SKM-1 (cell line): Measurements from ENCODE around the gene SLC16A3.
A peak's percentile ranks its signal among the peaks of the same experiment; 100 is the strongest.
"Not testable (repeated sequence)": the region's sequence is repeated elsewhere in the genome, so short reads cannot be mapped to it uniquely, and the experiment has no call there.

Experiments used
- DNase-seq: peaks from one replicate; lab custom pipeline; 2025; ENCODE audit not compliant: unreplicated experiment; lab: John Stamatoyannopoulos, UW

SLC16A3 gene

DNA sequence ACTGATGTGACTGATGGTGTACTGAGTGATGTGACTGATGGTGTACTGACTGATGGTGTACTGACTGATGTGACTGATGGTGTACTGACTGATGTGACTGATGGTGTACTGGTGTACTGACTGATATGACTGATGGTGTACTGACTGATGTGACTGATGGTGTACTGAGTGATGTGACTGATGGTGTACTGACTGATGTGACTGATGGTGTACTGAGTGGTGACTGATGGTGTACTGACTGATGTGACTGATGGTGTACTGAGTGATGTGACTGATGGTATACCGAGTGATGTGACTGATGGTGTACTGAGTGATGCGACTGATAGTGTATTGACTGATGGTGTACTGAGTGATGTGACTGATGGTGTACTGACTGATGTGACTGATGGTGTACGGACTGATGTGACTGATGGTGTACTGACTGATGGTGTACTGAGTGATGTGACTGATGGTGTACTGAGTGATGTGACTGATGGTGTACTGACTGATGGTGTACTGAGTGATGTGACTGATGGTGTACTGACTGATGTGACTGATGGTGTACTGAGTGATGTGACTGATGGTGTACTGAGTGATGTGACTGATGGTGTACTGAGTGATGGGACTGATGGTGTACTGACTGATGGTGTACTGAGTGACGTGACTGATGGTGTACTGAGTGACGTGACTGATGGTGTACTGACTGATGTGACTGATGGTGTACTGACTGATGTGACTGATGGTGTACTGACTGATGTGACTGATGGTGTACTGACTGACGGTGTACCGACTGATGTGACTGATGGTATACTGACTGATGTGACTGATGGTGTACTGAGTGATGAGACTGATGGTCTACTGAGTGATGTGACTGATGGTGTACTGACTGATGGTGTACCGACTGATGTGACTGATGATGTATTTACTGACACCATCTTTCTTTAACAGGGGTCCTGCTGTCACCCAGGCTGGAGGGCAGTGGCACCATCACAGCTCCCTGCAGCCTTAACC is 31.4 kb downstream of the SLC16A3 start:
- not testable (repeated sequence) for DNase-seq

DNA sequence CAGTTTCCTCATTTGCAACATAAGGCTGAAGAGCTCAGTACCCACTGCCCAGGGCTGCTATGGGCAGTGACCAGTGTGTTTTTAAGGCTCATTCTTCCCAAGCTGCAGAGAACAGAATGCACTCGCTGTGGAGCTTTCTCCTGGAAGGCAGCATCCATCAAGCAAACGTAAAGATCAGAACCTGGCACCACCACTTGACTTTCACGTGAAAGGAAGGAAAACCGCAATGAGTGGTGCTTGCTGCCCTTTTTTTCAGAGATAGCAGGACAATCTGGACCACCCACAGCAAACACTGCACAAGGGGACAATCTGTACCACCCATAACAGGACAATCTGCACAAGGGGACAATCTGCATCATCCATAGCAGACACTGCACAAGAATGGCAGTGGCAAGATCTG is 33.5 kb downstream of the SLC16A3 start:
- DNase-seq = no peak

DNA sequence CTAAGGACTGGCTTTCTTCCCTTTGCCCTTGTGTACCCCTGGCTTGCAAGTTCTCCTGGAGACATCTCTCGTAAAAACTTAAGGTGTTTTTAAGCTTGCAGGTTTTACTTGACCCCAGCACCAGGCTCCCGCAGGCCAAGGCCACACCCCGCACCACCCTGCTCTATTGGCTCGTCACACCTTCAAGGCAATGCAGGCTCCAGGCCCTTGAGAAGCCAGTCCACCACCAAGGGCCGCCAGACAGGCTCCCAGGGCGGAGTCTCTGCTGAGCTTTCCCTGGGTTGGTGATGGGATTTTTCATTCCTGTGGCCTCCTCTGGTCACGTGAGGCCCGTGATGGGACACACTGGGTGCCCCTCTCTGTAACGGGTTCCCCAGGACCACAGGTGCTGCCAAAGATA is 34.8 kb downstream of the SLC16A3 start:
- DNase-seq = no peak

DNA sequence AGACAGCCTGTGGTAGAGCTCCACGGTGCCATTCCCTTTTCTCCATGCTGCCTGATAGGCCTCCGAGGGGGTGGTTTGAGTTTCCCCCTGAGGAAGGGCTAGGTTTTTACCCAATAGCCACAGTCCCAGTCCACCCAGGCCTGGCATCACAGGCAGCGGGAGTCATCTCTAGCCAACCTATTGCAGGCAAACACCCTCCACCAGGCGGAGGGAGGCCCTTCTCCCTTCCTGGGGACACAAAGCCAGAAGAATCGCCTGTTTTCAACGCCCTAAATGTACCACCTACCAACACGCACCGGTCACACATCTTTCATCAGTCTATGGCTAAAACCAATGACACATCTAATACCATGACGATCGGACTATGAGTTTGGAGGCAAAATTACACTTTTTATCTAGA is 37.3 kb downstream of the SLC16A3 start:
- DNase-seq = no peak

DNA sequence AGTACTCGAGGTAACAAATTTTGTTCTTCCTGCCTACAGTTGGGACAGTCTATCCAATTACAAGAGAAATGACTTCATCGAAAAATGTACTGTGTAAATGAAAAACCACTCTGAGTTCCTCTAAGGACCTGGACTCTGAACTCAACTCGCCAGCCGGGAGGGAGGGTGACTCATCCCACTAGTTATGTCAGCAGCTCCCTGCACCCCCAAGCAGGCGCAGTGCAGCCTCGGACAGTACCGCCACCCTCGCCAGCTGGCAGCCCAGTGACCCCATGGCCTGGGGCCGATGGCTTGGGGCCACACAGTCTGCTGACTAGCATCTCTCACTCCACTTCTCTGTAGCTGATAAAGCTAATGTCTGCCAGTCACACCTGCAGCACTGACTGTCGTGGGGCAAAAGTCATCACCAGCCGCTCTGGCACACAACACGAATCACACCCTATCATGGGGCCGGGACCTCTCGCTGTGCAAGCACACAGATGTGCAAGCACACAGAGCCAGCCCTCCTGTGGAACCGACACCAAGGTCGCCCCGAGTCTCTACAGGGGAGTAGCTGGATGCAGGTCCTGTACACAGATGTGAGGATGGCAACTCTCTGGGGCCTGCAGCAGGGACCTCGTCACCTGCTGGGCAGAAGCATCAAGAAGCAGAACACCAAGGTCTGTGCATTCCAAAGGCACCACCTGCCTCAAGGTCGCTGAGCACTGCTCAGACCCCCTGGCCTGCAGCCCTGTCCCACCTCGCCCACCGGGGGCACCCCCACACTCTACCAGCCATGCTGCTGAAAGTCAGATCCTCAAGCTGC is 38.9 kb downstream of the SLC16A3 start:
- no peak for DNase-seq

DNA sequence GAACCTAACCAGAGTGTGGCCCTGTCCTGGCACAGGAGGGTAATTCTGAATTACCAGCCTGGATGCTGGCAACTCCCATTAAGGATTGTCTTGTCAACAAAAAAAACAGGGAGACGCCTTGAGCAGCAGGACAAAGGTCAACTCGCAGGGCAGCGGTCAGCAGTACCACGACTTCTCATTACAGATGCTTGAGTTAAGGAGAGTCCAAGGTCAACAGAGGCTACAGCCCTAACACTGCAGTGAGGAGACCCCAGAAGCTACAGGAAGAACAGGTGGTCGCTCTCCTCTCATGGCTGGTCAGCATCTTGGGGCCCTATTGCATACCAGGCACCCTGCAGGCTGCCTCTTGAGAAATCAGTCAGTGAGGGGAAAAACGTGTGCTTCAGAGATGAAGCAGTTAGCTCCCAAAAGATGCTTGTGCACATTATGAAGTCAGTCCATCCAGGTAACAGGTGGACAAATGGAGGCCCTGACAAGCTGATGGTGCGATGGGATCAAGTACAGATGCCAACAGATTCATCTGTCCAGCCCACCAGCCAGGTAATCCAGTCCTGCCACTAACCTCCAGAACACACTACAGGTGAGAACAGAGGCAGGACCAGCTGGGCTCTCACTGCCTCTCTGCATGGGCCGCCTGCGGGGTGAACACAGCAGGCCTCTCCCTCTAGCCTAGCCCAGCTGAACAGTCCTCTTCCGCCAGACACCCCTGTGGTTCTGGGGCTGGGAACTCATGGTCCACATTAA is 40.5 kb downstream of the SLC16A3 start:
- no peak for DNase-seq

DNA sequence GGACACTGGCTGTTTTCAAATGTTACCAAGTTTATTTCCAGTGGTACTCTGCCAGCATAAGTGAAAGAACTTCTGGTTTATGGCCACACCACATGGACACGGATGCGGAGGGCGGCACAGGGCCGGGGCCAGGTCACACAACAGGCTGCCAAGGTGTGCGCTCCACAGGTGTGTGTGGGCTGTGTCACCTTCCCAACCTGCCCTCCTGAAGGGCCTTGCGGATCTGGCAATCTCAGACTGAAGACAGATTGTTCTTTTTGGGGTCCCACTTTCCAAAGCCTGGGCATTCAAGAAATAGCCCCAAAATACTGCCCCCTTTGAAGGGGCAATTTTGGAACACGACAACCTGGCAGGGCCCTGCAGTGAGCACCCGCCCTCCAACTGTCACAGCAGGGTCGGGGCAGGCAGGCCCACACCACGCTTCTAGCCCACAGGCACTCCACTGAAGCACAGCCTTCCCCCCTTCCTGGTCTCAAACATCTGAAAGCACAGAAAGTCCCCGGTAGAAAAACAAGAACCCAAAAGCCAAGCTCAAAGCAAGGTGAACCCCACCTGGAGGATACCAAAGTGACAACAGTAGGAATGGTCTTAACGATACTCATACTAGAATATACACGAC is 41.1 kb downstream of the SLC16A3 start:
- no peak for DNase-seq

DNA sequence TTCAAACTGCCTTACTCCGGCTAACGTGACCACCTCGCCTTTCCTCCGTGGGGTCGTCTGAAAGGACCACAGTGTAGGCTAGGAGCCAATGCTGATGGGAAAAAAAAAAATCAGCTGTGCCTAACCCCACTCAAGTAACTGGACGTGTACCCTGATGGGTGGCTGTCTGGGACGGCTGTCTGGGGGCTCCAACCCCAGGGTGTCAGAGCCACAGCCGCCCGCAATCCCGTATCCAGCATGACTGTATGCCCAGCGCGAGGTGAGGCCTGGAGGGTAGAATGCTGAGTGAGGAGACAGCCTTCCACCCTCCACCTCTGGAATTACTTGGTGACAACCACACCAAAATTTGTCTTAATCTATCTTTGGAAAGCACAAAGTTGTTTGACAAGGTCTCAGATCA is 41.8 kb downstream of the SLC16A3 start:
- DNase-seq = no peak

DNA sequence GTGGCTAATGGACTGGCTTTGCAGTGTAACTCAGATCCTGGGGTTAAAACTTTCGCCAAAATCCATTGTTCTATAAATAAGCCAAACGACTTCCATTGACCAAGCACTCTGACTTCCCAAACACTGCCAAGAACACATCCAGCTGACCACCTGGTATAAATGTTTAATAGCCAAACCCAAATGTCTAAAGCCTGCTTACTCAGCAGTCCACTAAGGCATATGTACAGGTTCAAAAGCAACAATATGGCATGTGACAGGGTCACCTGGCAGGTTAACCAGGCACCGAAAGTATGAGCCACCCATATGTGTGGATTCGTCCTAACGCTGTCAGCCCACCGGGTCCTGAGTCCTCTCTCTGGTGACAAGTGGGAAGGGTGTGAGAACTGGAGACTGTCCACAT is 42.6 kb downstream of the SLC16A3 start:
- no peak for DNase-seq

DNA sequence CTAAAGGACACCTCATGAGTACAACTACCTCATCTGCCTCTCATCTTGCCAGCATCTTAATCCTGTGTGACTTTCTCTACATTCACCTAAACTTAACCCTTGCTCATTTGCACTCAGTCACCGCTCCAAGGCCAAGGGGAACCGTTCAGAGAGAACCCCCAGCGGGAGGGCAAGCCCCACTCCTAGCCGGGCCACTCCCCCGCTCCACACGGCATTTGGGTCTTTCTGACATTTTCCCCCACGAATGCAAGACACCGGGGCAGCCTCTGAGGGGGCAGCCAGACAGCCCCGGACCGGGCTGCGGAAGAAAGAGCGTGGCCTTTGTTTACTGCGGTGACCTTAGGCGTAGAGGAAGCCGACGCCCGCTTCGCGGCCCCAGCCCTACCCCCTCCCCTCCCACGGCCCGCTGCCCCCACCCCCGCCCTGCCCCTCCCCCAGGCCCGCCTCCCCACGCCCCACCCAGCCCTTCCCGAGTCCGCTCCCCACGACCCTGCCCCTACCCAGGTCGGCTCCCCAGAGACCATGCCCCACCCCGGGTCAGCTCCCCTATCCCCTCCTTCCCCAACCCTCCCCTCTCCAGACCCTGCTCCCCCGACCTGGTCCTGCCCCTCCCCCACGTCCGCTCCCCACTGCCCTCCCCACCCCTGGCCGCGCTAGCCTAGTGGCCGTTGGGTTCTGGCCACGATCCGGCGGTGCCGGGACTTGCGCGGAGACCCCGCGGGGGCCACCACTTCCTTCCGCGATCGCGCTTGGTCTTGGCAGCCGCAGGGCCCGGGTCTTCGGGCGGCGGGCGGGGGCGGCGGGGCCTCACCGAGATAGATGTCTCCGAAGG is 43.9 kb downstream of the SLC16A3 start:
- no peak for DNase-seq

DNA sequence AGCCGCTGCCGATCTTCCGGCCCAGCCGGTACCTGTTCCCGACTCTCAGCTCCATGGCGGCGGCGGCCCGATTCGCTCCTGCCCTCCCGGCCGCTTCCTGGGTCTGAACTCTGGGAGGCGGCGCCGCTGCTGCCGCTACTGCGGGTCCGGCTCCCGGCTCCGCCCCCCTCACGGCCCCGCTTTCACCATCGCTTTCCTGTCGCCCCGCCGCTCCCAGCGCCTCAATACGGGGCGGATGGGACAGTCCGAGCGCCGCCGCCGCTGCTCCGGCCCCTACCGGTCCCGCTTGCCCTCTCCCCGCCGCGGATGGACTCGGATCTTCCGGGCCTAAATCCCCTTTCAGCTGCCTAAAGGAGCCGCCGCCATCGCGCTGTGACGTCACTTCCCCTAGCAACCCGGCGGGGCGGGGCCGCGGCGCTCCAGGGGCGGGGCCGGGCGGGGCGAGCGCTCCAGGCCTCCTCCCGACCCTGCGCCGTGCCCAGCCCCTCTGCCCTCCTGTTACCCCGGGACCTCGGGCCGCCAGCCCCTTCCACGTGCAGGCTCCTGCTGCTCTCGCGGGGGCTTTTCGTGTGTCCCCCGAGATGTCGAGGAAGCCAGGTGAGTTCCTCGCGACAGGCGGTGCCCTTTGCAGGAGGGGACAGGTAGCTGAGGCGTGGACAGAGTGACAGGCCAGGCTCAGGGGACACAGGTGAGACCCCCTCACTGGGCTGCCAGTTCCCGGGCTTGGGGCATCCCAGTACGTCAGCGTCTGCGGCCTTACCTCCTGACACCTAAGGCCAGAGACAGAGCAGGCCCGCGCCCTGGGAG is 44.7 kb downstream of the SLC16A3 start, which contains the start of gene CSNK1D:
CSNK1D (minus strand) TSS at position 374 of the 807 bp plus-strand sequence; CDS start at position 55, 319 bp downstream.
- peak; percentile 78 for DNase-seq

DNA sequence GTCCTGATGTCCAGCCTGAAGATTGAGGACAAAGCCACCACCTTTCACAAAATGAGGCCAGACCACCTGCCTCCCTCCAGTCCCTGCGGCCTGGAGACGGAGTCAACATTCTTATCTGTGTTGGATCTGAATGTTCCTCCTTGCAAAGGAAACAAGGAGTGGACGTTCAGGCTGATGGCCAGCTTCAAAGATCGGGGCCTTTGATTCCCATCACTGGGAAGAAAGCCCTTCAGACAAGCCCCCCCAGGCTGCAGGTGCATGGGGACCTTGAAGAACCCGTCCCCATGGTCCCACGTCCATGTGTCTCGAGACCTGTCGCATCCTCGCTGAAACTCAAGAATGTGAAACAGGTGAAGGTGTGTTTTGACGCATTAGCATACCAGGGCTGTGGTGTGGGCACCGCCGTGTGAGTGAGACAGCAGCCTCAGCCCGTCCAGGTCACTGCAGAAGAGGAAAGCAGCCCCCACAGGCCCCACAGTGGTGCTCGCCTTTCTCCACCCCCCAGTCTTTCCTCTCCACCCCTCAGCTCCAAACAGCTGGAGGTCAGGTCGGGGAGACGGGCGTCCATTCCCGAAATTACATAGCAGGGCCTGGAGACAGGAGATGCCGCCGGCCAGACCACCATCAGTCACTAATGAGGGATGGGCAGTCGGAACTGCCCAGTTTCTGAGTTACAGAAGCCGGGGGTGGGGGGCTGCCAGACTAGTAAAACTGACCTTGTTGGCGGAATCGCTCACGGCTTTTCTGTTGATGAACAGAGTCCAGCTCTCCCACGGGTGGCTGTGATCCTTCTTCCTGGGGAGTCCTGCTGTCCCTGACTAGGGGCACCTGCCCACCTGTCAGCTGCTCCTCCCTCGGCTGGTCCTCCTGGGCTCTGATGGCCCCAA is 45.5 kb downstream of the SLC16A3 start:
- DNase-seq = no peak

DNA sequence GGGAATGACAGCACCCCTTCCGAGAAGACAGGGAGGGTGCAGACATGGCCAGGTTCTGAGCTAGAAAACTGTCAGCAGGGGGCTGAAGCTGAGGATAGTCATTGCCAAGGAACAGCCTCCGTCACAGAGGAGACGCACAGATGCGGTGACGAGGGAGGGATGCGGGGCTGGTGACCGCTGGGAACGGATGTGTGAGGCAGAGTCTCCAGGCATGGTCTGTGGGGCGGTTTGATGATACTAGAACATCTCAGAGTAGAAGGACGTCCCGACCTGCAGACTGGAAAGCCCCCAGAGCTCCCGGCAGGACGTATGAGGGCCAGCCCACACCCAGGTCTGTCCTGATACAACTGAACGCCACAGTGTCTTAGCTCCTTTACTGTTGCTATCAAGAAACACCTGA is 46.5 kb downstream of the SLC16A3 start:
- no peak for DNase-seq

DNA sequence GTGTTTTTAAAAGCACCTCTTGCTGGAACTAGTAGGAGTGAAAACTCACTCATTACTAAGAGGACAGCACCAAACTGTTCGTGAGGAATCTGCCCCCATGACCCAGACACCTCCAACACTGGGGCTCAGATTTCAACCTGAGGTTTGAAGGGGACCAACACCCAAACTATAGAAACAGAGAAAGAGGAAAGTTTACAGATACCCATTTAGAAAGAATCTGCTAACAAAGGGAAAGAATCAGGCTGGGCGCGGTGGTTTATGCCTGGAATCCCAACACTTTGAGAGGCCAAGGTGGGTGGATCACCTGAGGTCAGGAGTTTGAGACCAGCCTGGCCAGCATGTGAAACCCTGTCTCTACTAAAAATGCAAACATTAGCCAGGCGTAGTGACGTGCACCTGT is 48.1 kb downstream of the SLC16A3 start:
- no peak for DNase-seq

DNA sequence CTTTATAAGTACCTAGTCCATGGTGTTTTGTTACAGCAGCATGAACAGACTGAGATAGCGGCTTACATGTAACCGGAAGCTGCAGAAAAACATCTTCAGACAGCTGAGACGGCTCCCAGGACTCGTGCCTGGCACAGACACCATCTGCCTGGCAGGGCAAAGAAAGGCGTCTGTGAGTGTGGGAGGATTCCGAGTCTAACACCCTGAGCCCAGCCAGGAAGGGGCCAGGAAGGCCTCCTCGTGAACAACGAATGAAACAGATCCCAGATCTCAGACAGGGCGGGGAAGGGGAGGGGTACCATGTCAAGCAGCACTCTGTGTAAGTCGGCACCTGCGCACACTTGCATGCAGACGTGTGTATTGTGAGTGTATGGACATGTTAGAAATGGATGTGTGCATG is 49.0 kb downstream of the SLC16A3 start:
- DNase-seq = no peak

DNA sequence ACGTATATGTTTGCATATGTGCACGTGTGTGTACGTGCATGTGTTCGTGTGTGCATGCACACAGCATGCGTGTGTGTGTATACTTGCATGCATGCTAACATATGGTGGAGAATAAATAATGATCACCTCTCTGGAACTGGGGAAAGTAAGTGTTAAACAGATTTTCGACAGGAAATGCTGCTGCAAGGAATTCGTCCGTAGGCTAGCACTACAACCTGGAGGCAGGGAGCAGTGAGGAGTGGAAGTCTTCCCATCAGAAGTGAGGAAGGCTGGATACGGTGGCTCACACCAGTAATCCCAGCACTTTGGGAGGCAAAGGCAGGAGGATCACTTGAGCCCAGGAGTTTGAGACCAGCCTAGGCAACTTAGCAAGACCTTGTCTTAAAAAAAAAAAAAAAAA is 49.5 kb downstream of the SLC16A3 start:
- no peak for DNase-seq

DNA sequence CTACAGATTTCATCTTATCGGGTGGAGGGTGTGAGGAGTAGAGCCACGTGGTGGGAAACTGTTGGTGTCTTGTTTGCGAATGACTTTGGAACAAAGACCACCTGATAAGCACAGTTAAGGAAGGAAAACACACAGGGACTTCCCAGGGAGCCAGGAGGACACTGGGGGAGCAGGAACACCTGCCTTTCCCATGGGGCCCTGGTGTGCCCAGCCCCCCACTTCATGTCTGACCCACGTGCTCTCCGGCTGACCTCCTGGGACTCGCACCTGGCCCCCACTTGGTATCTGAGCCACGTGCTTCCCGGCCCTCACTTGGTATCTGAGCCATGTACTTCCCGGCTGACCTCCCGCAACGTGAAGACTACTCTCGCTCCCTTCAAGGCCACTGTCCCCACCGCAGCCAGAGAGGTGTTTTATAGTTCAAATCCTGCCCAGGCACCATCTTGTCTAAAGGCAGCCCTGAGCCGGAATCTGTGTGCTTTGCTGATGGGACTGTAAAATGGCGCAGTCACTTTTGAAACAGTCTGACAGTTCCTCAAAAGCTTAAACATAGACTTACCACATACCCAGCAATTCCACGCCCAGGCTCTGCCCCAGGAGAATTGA is 50.0 kb downstream of the SLC16A3 start:
- DNase-seq = peak; percentile 58

DNA sequence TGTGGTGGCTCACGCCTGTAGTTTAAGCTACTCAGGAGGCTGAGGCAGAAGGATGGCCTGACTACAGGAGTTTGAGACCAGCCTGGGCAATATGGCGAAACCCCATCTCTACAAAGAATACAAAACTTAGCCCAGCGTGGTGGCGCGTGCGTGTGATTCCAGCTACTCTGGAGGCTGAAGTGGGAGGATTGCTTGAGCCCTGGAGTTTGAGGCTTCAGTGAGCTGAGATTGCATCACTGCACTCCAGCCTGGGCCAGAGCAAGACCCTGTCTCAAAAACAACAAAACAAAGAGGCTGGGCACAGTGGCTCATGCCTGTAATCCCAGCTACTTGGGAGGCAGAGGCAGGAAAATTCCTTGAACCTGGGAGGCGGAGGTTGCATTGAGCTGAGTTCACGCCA is 51.7 kb downstream of the SLC16A3 start:
- no peak for DNase-seq
